Fibroblast of peridontal ligament (primary cell): ENCODE measurements around the gene DUSP21.
A peak's percentile ranks its signal among the peaks of the same experiment; 100 is the strongest.
"Not testable (repeated sequence)": the region's sequence is repeated elsewhere in the genome, so short reads cannot be mapped to it uniquely, and the experiment has no call there.

Experiments used
- DNase-seq: peaks from one replicate; pipeline ENCODE4 v3.0.0-alpha.2; 2010; ENCODE audit errors: extremely low read depth

DUSP21 gene

DNA sequence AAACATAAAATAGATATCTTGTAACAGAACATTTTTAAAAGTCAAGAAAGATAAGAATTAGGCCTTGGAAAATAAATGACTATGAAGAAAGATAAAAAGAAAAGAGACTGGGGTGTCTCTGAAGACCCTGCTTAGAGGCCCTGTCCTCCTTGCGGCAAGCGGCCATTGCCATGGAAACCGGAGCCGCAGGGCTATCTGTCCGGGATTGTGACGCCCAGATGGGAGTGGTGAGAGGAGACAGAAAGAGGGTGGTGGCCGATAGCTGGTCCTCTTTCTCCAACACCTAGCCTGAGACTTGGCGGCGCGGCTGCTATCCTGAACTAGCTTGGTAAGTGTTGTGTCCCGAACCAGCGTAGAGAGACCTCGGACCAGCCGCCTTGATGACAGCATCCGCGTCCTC lies at the start of gene DUSP21:
Gene DUSP21 (plus strand): TSS at position 269 of the 400 bp plus-strand sequence. CDS start 112 bp downstream, at position 381.
- no peak for DNase-seq

DNA sequence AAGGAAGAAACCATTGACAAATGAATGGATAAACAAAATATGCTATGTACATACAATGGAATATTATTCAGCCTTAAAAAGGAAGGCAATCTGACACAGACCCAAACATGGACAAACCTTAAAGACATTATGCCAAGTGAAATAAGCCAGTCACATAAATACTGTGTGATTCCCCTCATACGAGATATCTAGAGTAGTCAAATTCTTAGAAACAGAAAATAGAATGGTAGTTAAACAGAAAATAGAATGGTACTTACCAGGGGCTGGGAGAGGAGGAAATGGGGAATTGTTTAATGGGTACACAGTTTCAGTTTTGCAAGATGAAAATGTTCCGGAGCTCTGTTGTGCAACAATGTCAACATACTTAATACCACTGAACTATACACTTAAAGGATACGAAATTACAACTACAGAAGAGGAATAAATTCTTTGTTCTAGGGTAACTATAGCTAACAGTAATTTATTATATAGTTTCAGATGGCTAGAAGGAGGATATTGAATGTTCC lies 47.8 kb upstream of the DUSP21 start:
- DNase-seq: no peak

DNA sequence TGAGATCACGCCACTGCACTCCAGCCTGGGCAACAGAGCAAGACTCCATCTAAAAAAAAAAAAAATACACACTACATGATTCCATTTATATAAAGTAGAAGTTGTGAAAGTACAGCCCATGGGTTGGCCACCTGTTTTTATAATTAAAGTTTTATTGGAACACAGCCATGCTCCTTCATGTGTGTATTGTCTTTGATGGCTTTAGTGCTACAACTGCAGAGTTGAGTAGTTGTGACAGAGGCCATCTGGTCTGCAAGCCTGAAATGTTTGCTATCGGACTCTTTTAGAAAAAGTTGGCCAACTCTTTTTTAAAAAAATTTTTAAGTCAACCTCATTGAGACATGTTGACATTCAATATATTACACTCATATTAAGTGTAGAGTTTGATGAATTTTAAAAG lies 41.2 kb upstream of the DUSP21 start:
- no peak for DNase-seq

DNA sequence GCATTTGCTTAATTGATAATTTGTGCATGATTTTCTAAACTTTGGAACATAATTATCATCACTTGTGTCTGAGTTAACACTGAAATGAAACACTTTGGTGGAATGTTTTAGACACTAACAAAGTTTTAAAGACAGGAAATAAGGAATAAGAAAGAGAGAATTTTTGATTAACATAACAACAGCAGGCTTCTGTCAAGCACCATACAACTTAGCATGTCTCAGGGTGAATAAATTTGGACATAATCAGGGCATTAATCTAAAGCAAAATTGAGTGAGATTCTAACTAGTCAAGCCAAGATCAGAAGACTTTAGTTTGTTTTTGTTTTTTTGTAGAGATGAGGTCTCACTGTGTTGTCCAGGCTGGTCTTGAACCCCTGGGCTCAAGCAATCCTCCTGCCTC lies 28.1 kb upstream of the DUSP21 start:
- no peak for DNase-seq

DNA sequence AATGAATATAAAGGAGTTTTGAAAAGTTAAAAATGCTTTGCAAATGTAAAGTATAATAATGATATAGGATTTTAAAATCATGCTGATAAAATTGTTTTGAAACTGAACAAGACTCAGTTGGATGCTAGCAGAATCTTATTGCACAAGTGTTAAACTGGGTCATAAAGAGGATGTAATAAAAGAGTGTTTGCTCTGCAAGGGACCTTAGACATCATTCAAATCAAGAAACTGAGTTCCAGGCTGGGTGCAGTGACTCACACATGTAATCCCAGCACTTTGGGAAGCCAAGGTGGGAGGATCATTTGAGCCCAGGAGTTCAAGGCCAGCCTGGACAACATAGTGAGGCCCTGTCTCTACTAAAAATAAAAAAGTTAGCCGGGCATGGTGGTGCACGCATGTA lies 27.5 kb upstream of the DUSP21 start:
- DNase-seq: no peak

DNA sequence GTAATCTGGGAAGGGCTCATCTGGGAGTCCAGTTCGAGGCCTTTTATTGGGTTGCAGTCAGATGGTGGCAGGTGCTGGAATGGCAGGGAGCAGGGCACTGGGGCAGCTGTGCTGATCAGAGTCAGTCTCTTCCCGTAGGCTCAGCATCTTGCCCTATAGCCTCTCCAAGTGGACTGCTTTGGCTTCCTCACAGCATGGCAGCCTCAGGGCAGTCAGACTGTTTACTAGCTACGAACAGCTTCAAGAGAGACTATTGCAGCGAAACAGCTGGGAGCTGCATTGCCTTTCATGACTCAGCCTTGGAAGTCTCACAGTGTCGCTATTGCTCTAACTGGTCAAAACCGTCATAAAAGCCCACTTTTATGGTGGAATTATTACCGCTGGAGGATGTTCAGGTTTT lies 26.8 kb upstream of the DUSP21 start:
- DNase-seq: no peak

DNA sequence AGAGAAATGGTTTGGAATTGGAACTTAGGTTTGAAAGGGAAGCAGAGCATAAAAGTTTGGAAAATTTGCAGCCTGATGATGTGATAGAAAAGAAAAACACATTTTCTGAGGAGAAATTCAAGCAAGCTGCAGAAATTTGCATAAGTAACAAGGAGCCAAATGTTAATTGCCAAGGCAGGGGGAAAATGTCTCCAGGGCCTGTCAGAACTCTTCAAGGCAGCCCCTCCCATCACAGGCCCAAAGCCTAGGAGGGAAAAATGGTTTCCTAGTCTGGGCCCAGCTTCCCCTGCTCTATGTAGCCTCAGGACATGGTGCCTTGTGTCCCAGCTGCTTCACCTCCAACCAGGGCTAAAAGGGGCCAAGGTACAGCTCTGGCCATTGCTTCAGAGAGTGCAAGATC lies 21.2 kb upstream of the DUSP21 start:
- DNase-seq: no peak

DNA sequence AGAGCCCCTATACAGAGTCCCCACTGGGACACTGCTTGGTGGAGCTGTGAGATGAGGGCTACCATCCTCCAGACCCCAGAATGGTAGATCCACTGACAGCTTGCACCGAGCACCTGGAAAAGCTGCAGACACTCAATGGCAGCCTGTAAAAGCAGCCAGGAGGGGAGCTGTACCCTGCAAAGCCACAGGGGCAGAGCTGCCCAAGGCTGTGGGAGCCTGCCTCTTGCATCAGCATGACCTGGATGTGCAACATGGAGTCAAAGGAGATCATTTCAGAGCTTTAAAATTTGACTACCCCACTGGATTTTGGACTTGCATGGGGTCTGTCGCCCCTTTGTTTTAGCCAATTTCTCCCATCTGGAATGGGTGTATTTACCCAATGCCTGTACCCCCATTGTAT lies 20.6 kb upstream of the DUSP21 start:
- DNase-seq: not testable (repeated sequence)

DNA sequence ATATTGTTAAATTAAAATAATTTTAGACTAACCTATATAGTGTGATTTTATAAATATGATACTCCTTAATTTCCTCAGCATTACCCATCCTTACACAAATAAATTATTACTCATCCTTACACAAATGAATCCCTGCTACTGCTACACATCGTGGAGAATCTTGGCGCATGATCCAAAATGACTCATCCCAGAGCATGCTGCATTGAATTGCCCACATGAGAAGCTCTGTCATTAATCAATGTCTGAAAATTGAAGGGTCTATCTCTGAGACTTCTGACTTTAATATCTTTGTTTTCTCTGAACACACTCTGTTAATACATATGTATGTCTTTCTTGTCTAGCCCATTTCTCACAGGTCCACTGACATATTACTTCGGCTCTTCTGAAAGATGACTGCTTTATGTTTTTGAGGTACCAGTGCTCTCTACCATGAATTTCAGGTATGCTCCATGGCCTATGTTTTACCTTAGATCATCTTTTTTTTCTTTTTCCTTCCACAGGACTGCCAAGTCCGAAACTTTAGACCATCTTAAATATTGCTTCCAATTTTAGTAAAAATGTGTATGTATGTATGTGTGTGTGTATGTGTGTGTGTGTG lies 15.7 kb upstream of the DUSP21 start:
- DNase-seq: peak; percentile 86

DNA sequence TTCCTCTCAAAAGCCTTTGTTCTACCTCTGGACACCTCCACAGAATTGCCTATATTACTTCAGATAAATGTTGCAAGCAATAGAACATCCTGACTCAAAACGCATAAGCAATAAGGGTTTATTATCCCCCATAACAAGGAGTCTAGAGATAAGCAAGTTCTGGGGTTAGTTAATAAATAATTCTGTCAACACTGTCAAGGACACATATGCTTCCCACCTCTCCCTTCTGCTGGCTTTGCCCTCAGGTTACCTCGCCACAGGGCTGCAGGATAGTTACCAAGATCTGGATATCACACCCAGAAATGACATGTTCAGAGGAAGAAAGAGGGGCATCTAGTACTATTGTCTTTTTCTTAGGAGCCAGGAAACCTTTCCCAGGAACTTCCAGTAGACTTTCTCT lies 14.0 kb upstream of the DUSP21 start:
- no peak for DNase-seq

DNA sequence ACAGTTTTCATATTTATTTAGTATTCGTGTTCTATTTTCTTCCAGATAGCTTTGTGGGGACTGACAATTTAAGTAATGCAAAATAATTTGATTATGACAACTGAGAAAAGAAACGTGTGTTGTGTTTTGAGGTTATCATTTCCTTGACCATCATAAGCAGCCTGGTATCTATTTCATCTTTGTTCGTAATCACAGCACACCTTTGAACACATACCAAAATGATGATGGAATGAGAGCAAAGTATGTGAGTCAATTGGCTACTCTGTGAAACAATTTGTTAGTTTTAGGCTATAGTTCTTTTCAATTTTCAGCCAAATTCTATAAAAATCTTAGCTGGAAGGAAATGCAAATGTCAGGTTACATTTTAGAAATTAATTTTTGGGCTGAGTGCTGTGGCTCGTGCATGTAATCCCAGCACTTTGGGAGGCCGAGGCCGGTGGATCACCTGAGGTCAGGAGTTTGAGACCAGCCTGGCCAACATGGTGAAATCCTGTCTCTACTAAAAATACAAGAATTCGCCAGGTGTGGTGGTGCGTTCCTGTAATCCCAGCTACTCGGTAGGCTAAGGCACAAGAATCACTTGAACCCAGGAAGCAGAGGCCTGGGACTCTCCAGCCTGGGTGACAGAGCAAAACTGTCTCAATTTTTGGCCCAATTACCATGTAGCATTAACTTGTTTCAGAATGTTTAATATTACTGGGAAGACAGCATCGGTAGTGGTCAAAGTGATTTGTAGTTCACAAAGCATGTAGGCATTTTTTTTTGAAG lies 1.1 kb upstream of the DUSP21 start:
- no peak for DNase-seq

DNA sequence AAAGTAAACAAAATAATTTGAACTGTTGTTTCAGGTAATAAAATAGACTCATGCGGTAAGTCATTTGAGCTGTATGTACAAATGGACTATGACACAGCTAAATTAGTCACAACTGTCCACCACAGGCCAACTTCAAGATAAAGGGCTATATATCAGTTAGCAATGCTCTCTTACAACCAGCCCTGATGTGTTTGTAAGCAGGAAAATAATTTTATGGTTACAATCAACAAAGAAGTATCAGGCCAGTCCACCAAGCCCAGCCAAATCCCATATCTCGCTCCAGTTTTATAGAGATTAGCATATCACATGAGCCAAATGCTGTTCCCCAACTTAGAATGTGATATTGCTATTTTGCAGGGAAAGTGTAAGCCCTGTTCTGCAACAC lies 511 bp upstream of the DUSP21 start:
- no peak for DNase-seq

DNA sequence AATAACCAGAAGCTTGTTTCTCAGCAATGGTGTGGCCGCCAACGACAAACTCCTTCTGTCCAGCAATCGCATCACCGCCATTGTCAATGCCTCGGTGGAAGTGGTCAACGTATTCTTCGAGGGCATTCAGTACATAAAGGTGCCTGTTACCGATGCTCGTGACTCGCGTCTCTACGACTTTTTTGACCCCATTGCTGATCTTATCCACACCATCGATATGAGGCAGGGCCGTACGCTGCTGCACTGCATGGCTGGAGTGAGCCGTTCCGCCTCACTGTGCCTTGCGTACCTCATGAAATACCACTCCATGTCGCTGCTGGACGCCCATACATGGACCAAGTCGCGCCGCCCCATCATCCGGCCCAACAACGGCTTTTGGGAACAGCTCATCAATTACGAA lies 383 bp downstream of the DUSP21 start:
- DNase-seq: no peak

DNA sequence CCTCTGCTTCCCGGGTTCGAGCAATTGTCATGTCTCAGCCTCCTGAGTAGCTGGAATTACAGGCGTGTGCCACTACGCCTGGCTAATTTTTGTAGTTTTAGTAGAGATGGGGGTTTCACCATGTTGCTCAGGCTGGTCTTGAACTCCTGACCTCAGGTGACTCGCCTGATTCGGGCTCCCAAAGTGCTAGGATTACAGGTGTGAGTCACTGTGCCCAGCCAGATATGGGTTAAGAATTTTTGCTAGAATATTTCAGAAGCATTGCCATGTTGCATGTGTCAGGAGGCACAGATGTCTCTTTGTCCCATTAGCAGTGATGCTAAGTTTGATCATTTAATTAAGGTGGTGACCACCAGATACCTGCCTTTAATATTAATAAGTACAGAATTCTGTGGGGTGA lies 7.1 kb downstream of the DUSP21 start:
- DNase-seq: not testable (repeated sequence)

DNA sequence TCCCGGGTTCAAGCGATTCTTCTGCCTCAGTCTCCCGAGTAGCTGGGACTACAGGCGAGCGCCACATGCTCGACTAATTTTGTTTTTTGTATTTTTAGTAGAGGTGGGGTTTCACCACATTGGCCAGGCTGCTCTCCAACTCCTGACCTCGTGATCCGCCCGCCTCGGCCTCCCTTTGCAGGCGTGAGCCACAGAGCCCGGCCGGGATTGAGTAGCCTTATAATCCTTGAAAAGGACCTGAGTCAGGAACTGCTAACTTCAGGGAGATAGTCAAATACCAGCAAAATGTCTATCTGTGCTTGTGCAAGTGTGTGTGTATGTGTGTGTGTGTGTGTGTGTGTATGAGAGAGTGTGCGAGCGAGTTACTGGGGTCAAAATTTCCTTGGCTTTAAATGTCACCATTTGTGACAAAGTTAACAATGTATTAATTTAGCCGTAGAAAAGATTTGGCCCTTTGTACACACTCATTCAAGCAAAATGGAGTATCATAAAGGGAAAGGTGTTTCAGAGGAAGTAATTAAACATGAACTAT lies 27.4 kb downstream of the DUSP21 start:
- peak; percentile 14 for DNase-seq

DNA sequence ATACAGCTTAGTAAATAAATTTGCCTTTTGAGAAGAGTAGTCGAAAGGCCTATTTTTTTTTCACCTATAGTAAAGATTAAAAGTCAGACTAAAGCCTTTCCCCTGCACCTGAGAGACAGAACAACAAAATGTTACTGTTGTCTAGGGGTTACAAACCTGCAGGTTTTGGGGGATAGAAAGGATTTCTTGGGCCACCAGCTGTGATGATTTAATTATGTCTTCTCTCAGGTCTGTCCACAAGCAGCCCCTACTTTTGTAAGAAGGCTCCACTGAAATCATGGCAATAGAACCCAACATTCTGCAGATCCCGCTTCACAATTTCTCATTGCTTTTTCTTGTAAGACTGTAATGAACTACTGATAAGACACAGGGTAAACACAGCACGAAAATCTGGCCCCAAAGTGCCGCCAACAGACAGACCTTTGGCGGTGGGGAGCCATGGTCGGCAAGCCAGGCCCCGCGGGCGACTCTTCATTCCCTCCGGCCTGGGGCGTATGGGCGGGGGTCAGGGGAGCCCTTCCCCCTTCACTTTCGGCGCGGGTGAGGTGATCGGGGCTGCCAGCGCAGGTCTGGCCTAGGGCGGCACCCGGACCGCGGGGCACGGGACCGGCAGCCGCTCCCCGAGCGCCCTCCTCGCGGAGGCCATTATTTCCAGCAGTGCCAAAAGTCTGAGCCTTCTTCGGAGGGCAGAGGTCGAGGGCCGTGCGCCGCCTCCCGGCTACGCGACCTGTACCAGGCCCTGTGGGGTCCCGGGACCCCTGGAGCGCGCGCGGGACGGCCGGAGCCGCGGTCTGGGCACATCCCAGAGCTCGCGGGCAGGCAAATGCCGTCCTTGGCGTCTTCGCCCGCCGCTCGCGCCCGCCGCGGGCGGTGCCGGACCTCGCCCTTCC lies 28.4 kb downstream of the DUSP21 start:
- peak; percentile 21 for DNase-seq

DNA sequence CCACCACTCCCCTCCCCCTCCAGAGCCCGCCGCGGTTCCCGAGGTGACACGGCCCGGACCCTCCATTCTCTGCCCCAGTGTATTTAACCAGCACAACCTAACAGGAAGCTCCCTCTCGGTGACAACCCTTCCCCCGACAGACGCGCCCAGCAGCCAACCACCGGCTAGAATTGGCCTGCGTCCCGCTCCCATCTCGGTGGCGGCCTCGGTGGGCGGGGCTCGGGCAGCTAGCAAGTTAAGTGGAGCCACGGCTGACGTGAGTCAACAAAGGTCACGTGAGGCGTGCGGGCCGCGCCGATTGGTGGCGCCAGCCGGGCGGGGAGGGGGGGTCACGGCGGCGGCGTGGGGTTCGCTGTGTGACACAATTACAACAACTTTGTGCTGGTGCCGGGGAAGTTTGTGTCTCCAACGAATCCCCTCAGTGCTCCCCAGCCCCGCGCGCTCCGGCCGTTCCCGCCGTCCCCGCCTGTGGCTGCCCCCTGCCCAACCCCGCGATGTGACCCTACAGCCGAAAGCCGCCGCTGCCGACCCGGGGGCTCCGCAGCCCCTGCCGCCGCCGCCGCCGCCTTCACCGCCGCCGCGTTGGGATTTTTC lies 29.1 kb downstream of the DUSP21 start, which contains the start of gene KDM6A:
Gene KDM6A (plus strand): TSS at position 368 of the 594 bp plus-strand sequence. CDS start 364 bp downstream, outside the sequence.
- peak; percentile 91 for DNase-seq

DNA sequence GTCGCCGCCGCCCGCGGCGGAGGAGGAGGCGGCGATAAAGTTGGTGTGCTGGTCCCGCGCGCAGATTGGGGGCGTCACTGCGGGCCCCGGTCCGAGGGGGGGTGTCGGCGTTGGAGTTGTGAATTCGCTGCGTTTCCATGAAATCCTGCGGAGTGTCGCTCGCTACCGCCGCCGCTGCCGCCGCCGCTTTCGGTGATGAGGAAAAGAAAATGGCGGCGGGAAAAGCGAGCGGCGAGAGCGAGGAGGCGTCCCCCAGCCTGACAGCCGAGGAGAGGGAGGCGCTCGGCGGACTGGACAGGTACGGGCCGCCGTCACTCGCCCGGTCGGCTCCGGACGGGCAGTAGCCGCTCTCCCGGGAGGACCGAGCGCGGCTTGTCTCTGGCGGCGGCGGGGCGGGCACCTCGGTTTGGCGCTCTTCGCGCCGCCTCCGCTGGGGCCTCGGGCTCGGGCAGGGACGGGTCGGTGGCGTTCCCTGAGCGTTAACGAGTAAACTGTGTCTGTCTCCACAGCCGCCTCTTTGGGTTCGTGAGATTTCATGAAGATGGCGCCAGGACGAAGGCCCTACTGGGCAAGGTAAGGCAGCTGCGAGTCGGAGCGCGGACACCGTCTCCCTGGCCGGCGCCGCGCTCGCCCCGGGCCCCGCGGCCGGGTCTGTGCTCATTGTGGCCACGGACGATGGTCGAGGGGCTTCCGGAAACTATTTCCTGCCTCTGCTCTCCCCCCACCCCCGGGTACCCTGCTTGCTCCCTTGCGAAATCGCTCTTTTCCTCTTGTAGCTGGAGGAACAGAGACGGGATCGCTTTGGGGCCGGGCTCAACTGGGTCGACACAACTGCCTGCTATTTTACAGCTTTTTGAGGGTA lies 29.8 kb downstream of the DUSP21 start:
- DNase-seq: peak; percentile 33

DNA sequence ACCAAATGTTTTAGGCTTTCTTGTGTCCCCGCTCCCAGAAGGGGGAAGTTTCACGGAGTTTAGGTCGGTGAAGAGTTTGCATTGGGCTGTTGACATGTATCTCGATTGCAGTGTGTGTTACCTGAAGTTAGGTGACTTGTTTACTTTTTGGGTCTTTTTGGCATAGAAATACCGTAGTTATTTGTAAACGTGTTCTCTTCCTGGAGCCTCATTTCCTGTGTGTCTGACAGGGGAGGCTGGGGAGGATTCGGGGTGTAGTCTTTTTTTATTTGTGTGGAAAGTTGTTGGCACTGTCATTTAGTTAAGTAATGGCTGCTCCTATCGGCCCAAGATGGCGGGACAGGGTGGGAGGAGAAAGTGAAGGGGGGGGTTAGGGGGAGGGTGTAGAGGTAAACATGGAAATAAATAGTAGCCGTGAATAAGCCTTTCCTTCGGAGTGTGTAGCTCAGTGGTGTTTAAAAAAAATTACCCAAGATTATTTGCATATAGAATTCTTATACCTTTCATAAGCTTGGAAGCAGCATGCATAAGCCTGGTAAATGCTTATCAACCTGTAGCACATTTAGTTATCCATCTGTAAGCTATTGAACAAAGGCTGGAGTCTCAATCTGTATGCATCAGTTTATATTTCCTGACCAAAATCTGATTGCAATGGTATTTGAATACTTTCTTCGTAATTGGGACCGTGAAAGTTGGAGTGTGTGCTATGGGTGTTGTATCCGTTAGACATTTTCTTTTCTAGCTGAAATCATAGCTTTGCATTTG lies 30.8 kb downstream of the DUSP21 start:
- DNase-seq: peak; percentile 34

DNA sequence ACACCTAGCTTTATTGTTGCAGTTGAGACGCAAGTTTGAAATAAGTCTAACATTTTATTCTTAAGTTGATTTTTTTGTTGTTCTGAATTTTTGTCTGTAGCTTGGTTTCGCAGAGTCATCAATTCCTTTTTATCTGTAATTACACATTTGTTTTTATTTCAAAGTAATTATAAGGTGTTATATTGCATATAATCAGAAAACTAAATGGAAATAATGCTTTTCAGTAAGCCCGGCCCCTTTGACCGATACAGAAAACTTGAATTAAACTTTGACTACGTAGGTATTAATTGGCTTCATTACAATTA lies 31.3 kb downstream of the DUSP21 start:
- no peak for DNase-seq
